OCI-LY3 (cell line): ENCODE results near the gene PSMB3.

ENCODE experiments used
- H2AFZ ChIP-seq: fragments of 200-600, 300-600 bp; shearing (Covaris generic); 2 replicates; pipeline ENCODE4 v1.6.0; 2014; ENCODE audit warnings: antibody characterized with exemption, low read depth, low read length
- H3K27ac ChIP-seq: fragments of 200-600, 300-600 bp; sonication (generic); 2 replicates; pipeline ENCODE4 v1.5.1; 2014; ENCODE audit warnings: mild to moderate bottlenecking, low read length, moderate library complexity, mixed read lengths
- H3K27me3 ChIP-seq: fragments of 200-600, 300-600 bp; sonication (generic); 2 replicates; pipeline ENCODE4 v1.6.1; 2014; ENCODE audit warnings: low read depth, low read length, mixed read lengths
- H3K36me3 ChIP-seq: fragments of 200-600, 300-600 bp; sonication (generic); replicated peaks from 2 replicates; pipeline ENCODE3; 2014; ENCODE audit warnings: low read depth, low read length, mixed read lengths
- H3K4me1 ChIP-seq: fragments of 300-600, 200-600 bp; sonication (generic); 2 replicates; pipeline ENCODE4 v1.6.1; 2014; ENCODE audit warnings: low read length, mixed read lengths
- H3K4me2 ChIP-seq: fragments of 200-600, 300-600 bp; sonication (generic); 2 replicates; pipeline ENCODE4 v1.6.1; 2014; ENCODE audit warnings: low read length, mixed read lengths
- H3K4me3 ChIP-seq: fragments of 300-600, 200-600 bp; sonication (generic); 2 replicates; pipeline ENCODE4 v1.5.1; 2014; ENCODE audit warnings: antibody characterized with exemption, mild to moderate bottlenecking, low read length, moderate library complexity
- H3K79me2 ChIP-seq: fragments of 300-600, 200-600 bp; shearing (Covaris generic); 2 replicates; pipeline ENCODE4 v1.6.1; 2014; ENCODE audit warnings: mild to moderate bottlenecking, low read length, mixed read lengths
- H3K9ac ChIP-seq: fragments of 300-600, 200-600 bp; shearing (Covaris generic); 2 replicates; pipeline ENCODE4 v1.6.0; 2014; ENCODE audit warnings: mild to moderate bottlenecking, low read length, moderate library complexity
- H3K9me3 ChIP-seq: fragments of 200-600, 300-600 bp; shearing (Covaris generic); 2 replicates; pipeline ENCODE4 v1.6.1; 2014; ENCODE audit warnings: low read length, mixed read lengths; ENCODE audit not compliant: insufficient read depth
- H4K20me1 ChIP-seq: fragments of 200-600, 300-600 bp; sonication (generic); 2 replicates; pipeline ENCODE4 v1.6.1; 2016; ENCODE audit warnings: low read length, mixed read lengths; ENCODE audit not compliant: insufficient read depth
- EZH2phosphoT487 ChIP-seq: fragments of 200-600 bp; shearing (Covaris generic); IDR thresholded peaks from 2 replicates; pipeline ENCODE4 v1.6.1; 2018; ENCODE audit warnings: antibody characterized with exemption, mixed run types, low read depth
- TF ChIP-seq, protein P1 (sequence below): fragments of 200-600, 300-600 bp; sonication (generic); IDR thresholded peaks from 2 replicates; pipeline ENCODE4 v1.5.1; 2014; ENCODE audit warnings: antibody characterized with exemption, low read length, low read depth

Gene PSMB3

DNA sequence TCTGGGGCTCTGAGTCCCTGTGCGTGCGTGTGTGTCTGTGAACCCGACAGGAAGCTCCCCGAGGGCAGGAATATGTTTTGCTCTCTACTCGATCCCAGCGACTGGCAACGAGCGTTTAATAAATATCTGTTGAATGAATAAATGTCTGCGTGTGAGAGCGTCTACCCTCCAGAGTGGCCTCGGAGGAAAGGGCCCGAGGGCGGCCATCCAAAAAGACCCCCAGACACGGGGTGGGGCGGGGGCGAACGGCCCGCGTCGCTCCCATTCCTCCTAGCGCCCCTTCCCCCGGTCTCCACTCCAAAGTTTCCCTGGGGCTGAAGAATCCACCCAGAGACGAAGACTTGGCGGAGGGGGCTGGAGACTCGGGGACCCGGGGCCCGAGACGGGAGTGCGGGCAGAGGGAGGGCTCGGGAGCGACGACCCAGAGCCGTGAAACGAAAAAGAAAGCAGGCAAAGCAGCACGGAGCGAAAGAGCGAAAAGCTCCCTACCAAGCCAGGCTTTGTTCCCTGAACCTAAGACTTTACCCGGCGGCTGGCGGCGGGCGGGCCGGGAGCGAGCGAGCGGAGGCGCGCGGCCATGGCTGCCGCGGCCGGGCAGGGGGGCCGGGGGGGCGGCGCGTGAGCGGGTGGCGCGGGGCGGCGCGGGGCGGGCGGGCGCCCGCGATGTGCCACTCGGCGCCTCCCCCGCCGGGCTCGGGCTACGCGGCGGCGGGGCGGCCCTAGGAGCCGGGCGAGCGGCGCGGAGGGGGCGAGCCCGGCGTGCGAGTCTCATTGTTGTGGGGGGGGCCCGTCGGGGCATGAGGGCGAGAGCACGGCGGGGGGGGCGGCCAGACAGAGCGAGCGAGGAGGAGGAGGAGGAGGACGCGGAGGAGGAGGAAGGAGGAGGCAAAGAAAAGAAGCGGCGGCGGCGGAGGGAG, 47.7 kb upstream of the PSMB3 start, which contains the start of gene MLLT6:
Gene MLLT6 (plus strand): TSS at position 668 of the 917 bp plus-strand sequence. CDS start 360 bp downstream, outside the sequence.
- Histone ChIP-seq H3K79me2 (peaks cover 70% of the 10 kb centered on the region), H3K4me3 (peak within 1 kb of the TSS; percentile 96), H3K27me3 (no peaks in the 10 kb centered on the region), H3K27ac (peak within 1 kb of the TSS; percentile 100), H4K20me1 (peaks cover 18% of the 10 kb centered on the region), H3K4me2 (peak within 1 kb of the TSS; percentile 100), H3K36me3 (peaks cover 26% of the 10 kb centered on the region), H3K9me3 (no peaks in the 10 kb centered on the region), H3K4me1 (peaks cover 27% of the 10 kb centered on the region), H3K9ac (peak within 1 kb of the TSS; percentile 100), H2AFZ (no peak within 1 kb of the TSS)
- no peak for TF ChIP-seq EZH2phosphoT487
- TF ChIP-seq, protein P1, sequence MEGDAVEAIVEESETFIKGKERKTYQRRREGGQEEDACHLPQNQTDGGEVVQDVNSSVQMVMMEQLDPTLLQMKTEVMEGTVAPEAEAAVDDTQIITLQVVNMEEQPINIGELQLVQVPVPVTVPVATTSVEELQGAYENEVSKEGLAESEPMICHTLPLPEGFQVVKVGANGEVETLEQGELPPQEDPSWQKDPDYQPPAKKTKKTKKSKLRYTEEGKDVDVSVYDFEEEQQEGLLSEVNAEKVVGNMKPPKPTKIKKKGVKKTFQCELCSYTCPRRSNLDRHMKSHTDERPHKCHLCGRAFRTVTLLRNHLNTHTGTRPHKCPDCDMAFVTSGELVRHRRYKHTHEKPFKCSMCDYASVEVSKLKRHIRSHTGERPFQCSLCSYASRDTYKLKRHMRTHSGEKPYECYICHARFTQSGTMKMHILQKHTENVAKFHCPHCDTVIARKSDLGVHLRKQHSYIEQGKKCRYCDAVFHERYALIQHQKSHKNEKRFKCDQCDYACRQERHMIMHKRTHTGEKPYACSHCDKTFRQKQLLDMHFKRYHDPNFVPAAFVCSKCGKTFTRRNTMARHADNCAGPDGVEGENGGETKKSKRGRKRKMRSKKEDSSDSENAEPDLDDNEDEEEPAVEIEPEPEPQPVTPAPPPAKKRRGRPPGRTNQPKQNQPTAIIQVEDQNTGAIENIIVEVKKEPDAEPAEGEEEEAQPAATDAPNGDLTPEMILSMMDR = no peak

DNA sequence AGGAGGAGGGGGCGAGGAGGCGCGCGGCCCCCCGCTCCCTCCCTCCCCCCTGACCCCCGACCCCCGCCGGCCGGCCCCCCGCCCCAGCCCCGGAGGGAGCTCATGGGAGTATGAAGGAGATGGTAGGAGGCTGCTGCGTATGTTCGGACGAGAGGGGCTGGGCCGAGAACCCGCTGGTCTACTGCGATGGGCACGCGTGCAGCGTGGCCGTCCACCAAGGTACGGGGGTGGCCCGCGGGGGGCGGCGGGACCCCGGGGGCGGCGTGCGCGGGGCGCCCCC, 47.1 kb upstream of the PSMB3 start:
- H3K4me2 ChIP-seq = peak overlapping the region; percentile 94
- peaks cover 75% of the 10 kb centered on the region for H3K79me2 ChIP-seq
- H3K4me1 ChIP-seq = peaks cover 21% of the 10 kb centered on the region
- H2AFZ ChIP-seq = no peak overlapping the region
- H3K9ac ChIP-seq = peak overlapping the region; percentile 99
- H3K9me3 ChIP-seq = no peaks in the 10 kb centered on the region
- H3K27me3 ChIP-seq = no peaks in the 10 kb centered on the region
- peak overlapping the region; percentile 96 for H3K4me3 ChIP-seq
- no peak for TF ChIP-seq EZH2phosphoT487
- TF ChIP-seq, protein P1 = no peak
- H4K20me1 ChIP-seq = peaks cover 20% of the 10 kb centered on the region
- H3K27ac ChIP-seq = peak overlapping the region; percentile 81
- H3K36me3 ChIP-seq = peaks cover 28% of the 10 kb centered on the region

DNA sequence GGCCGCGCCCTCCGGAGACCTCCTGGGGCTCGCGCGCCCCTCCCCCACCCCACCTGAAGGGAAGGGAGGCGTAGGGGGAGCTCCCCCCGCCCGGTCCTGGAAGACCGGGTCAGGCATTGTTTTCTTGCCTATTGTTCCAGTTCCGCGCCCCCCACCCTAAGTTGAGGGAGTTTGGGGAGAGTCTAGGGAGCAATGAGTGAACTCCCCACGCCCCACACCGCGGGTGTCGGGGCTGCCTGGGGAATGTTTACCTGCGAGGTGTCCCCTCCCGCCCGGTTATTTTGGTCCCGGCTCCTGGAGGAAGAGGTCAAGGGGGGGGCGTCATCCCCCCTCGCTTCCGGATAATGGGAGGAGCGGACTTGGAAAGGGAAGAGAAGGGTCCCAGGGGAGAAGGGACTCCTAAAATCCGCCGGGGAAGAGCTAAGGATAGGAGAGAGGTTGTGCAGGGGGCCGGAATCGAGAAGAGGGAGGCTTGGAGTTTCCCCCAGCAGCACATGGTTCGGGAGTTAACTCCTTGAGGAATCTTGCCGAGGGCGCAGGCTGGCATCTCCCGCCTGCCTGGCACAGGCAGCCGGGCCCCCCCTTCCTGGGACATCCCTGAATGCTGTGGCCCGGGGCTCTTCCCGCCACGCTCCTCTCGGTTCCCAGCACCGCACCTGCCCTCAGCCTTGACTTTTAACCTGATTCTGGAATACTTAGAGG, 46.6 kb upstream of the PSMB3 start:
- Histone ChIP-seq H2AFZ (no peak overlapping the region), H3K9me3 (no peaks in the 10 kb centered on the region), H3K4me2 (peak overlapping the region; percentile 94), H3K9ac (peak overlapping the region; percentile 99), H3K27me3 (no peaks in the 10 kb centered on the region), H3K4me3 (peak overlapping the region; percentile 96), H4K20me1 (peaks cover 24% of the 10 kb centered on the region), H3K36me3 (peaks cover 33% of the 10 kb centered on the region), H3K27ac (peak overlapping the region; percentile 81), H3K4me1 (peaks cover 17% of the 10 kb centered on the region), H3K79me2 (peaks cover 75% of the 10 kb centered on the region)
- no peak for TF ChIP-seq EZH2phosphoT487
- TF ChIP-seq, protein P1 = no peak

DNA sequence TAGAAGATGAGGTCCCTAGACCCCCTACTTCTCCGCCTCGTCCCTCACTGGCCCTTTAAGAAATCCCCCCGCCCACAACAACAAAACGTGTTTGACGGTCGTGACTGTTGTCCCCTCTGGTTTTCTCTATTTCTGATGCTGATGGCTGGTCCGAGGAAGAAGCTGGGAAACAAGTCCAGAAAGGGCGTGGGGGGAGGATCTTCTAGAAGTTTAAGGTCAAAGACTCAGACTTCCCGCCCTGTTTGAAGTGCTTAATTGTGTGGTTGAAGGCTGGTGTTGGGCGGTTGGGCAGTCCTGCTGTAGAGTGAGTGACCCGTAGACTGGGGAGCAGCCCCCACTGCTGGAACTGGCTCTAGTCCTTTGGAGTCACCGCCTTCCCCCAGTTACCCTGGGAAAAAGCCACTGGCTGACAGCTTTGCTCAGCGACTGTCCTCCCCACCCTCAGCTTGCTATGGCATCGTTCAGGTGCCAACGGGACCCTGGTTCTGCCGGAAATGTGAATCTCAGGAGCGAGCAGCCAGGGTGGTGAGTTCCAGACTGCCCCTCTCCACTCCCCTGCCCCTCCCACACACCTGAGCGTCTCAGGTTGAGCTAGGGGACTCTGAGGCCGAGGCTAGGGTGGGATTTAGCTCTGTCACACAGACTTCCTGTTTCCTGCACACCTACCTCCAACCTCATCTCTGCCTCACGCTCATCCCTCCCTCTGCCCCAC, 45.9 kb upstream of the PSMB3 start:
- Histone ChIP-seq H3K4me3 (peak overlapping the region; percentile 96), H3K79me2 (peaks cover 75% of the 10 kb centered on the region), H3K9me3 (no peaks in the 10 kb centered on the region), H3K4me2 (peak overlapping the region; percentile 94), H3K36me3 (peaks cover 35% of the 10 kb centered on the region), H4K20me1 (peaks cover 24% of the 10 kb centered on the region), H3K4me1 (peaks cover 11% of the 10 kb centered on the region), H3K27ac (peak overlapping the region; percentile 81), H3K27me3 (no peaks in the 10 kb centered on the region), H3K9ac (peak overlapping the region; percentile 99), H2AFZ (no peak overlapping the region)
- TF ChIP-seq EZH2phosphoT487 = no peak
- TF ChIP-seq, protein P1 = no peak
